Testis (tissue), 3 donors: ENCODE measurements around the gene CDC25A. TPM values are rescaled to one million over a fixed set of nuclear protein-coding genes. Genes with fewer than 3 reads are reported as not detected.

Experiments used
- DNase-seq: peaks from one replicate; pipeline ENCODE4 v3.0.0-alpha.2; 2019
- H3K27ac ChIP-seq, 2 donors: fragments of 200-600 bp; sonication (generic); one replicate each; pipeline ENCODE4 v1.5.1; 2019
- H3K27me3 ChIP-seq: fragments of 200-600 bp; sonication (generic); one replicate; pipeline ENCODE4 v1.5.1; 2019
- H3K36me3 ChIP-seq: fragments of 200-600 bp; sonication (generic); one replicate; pipeline ENCODE4 v1.5.1; 2017; ENCODE audit warnings: low read depth; ENCODE audit errors: missing control alignments
- H3K4me1 ChIP-seq: fragments of 200-600 bp; sonication (generic); one replicate; pipeline ENCODE4 v1.5.1; 2019
- H3K4me3 ChIP-seq, 2 donors: fragments of 200-600 bp; sonication (generic); one replicate each; pipeline ENCODE4 v1.5.1; 2017 to 2019
- H3K9me3 ChIP-seq: fragments of 200-600 bp; sonication (generic); one replicate; pipeline ENCODE4 v1.5.1; 2017
- CTCF ChIP-seq, 3 experiments: fragments of 450-650 bp in 2 of 3; fragments of 200-600 bp in 1 of 3; sonication (generic) in 1 of 3; IDR thresholded peaks; one replicate each; pipeline ENCODE4 v1.5.1; 2016 to 2019; ENCODE audit warnings: antibody characterized with exemption in 3 of 3, mild to moderate bottlenecking in 2 of 3, moderate library complexity in 1 of 3
- POLR2A ChIP-seq: fragments of 450-650 bp; IDR thresholded peaks from one replicate; pipeline ENCODE4 v1.6.1; 2017; ENCODE audit warnings: antibody characterized with exemption, mild to moderate bottlenecking, moderate library complexity
- WGBS, 2 donors: methylation state at CpG; one replicate each; pipeline ENCODE4 v1.1.5; 2018; 5-methylcytosine and 5-hydroxymethylcytosine counted together
- intact Hi-C: fragments of 100-400 bp; cut with DNase I; formaldehyde crosslinking; loops from one replicate; pipeline ENCODE4 v1.15.1; 2023; ENCODE audit warnings: low total_unique reads
- polyA plus RNA-seq: library from polyadenylated mRNA; stranded (reverse); fragments of 350-450 nt; fragmentation: Illumina TruSeq; extraction: RNeasy Lipid Tissue Mini Kit (QIAGEN cat#74804); gene quantifications from one replicate; pipeline ENCODE4 v1.2.3, GENCODE V29; 2014; ENCODE audit warnings: low read depth, low replicate concordance; ENCODE audit not compliant: insufficient read depth
- total RNA-seq, 2 donors: library from RNA; depleted of rRNA; stranded (reverse); fragments of >200 nt; gene quantifications; one replicate each; pipeline ENCODE4 v1.2.3, GENCODE V29; 2016

The CDC25A gene
- total and polyA plus RNA-seq, 3 donors from 2014 or later: 29.3 to 51.6 (median 46.3) TPM

- no peak overlapping the region for H3K4me3 ChIP-seq
- no peak for DNase-seq
- H3K4me1 ChIP-seq: peaks cover 20% of the 10 kb centered on the region
- no peaks in the 10 kb centered on the region for H3K9me3 ChIP-seq
- peak overlapping the region; percentile 59 to 61 for H3K27ac ChIP-seq
- no peaks in the 10 kb centered on the region for H3K36me3 ChIP-seq
- TF ChIP-seq CTCF (IDR thresholded peaks at IDR 0.05) (no peak), POLR2A (no peak)
- no peaks in the 10 kb centered on the region for H3K27me3 ChIP-seq
- WGBS, 2 donors: 41 to 50% methylated on average over 2 of the region's 2 CpGs
- intact Hi-C loops: no loop called here
These were observed 58.3 kb downstream of the CDC25A start for GRCh38 chr3:48129921-48130320.

GRCh38 chr3:48128774-48129173, 59.4 kb downstream of the CDC25A start:
- intact Hi-C loops: no loop called here
- no peaks in the 10 kb centered on the region for H3K27me3 ChIP-seq
- H3K27ac ChIP-seq: no peak overlapping the region
- 80 to 89% methylated on average over 1 of the region's 1 CpG for WGBS, 2 donors
- H3K9me3 ChIP-seq: no peaks in the 10 kb centered on the region
- H3K4me1 ChIP-seq: peaks cover 20% of the 10 kb centered on the region
- DNase-seq: no peak
- H3K4me3 ChIP-seq: no peak overlapping the region
- H3K36me3 ChIP-seq: no peaks in the 10 kb centered on the region
- no peak for TF ChIP-seq CTCF (IDR thresholded peaks at IDR 0.05)
- no peak for TF ChIP-seq POLR2A

GRCh38 chr3:48125886-48126622, 62.2 kb downstream of the CDC25A start:
- Histone ChIP-seq H3K27me3 (no peaks in the 10 kb centered on the region), H3K4me1 (peaks cover 18% of the 10 kb centered on the region), H3K9me3 (no peaks in the 10 kb centered on the region), H3K36me3 (no peaks in the 10 kb centered on the region), H3K27ac (no peak overlapping the region), H3K4me3 (no peak overlapping the region)
- no peak for DNase-seq
- WGBS, 2 donors: 94 to 97% methylated on average over 9 of the region's 9 CpGs
- intact Hi-C loops: no loop called here
- TF ChIP-seq CTCF (IDR thresholded peaks at IDR 0.05): no peak
- no peak for TF ChIP-seq POLR2A

GRCh38 chr3:48125013-48125705, 63.1 kb downstream of the CDC25A start:
- peak; percentile 36 for DNase-seq
- Histone ChIP-seq H3K4me3 (no peak overlapping the region), H3K27ac (no peak overlapping the region), H3K4me1 (peaks cover 18% of the 10 kb centered on the region), H3K9me3 (no peaks in the 10 kb centered on the region), H3K27me3 (no peaks in the 10 kb centered on the region), H3K36me3 (no peaks in the 10 kb centered on the region)
- WGBS, 2 donors: 47 to 61% methylated on average over 8 of the region's 8 CpGs
- intact Hi-C loops: no loop called here
- TF ChIP-seq CTCF (IDR thresholded peaks at IDR 0.05) (no peak), POLR2A (no peak)
